Neural progenitor cell (in vitro differentiated cells): ENCODE results near the gene SPNS3. TPM values are rescaled to one million over a fixed set of nuclear protein-coding genes. Genes with fewer than 3 reads are reported as not detected.

Experiments used
- DNase-seq: peaks from one replicate; pipeline ENCODE4 v3.0.0-alpha.2; 2016; ENCODE audit warnings: low spot score
- H2AFZ ChIP-seq: fragments of 200-600 bp; sonication (generic); replicated peaks from 2 replicates; pipeline ENCODE4 v1.6.1; 2016; ENCODE audit warnings: antibody characterized with exemption
- H3F3A ChIP-seq: fragments of 200-600 bp; sonication (generic); 2 replicates; pipeline ENCODE4 v1.6.1; 2016; ENCODE audit warnings: antibody characterized with exemption, low read depth
- H3K27ac ChIP-seq: fragments of 200-600 bp; sonication (generic); 2 replicates; pipeline ENCODE4 v1.5.1; 2016; ENCODE audit warnings: mild to moderate bottlenecking
- H3K27me3 ChIP-seq: fragments of 200-600 bp; sonication (generic); 2 replicates; pipeline ENCODE4 v1.6.1; 2016; ENCODE audit warnings: mild to moderate bottlenecking, moderate library complexity
- H3K36me3 ChIP-seq: fragments of 200-600 bp; sonication (generic); 2 replicates; pipeline ENCODE4 v1.5.1; 2016
- H3K4me1 ChIP-seq: fragments of 200-600 bp; sonication (generic); 2 replicates; pipeline ENCODE4 v1.6.1; 2016; ENCODE audit warnings: mixed run types
- H3K4me2 ChIP-seq: fragments of 200-600 bp; sonication (generic); 2 replicates; pipeline ENCODE4 v1.6.1; 2016
- H3K4me3 ChIP-seq: fragments of 200-600 bp; sonication (generic); 2 replicates; pipeline ENCODE4 v1.5.1; 2016
- H3K79me2 ChIP-seq: fragments of 200-600 bp; sonication (generic); 2 replicates; pipeline ENCODE4 v1.6.1; 2016; ENCODE audit warnings: low read depth
- H3K9ac ChIP-seq: fragments of 200-600 bp; sonication (generic); 2 replicates; pipeline ENCODE4 v1.6.1; 2016
- H3K9me3 ChIP-seq: fragments of 200-600 bp; sonication (generic); 2 replicates; pipeline ENCODE4 v1.5.1; 2016; ENCODE audit warnings: low read depth
- H4K20me1 ChIP-seq: fragments of 200-600 bp; sonication (generic); 2 replicates; pipeline ENCODE4 v1.6.1; 2016; ENCODE audit warnings: low read depth
- H3K27ac Mint-ChIP-seq: 3 replicates; pipeline ENCODE4 v1.8.0; 2021; ENCODE audit warnings: mixed read lengths
- H3K27me3 Mint-ChIP-seq: 2 replicates; pipeline ENCODE4 v1.8.0; 2022; ENCODE audit warnings: low read depth, mild to moderate bottlenecking, inconsistent platforms, moderate library complexity, mixed read lengths; ENCODE audit not compliant: insufficient read depth
- H3K36me3 Mint-ChIP-seq: 3 replicates; pipeline ENCODE4 v1.8.0; 2021; ENCODE audit warnings: mixed read lengths
- H3K4me1 Mint-ChIP-seq: 3 replicates; pipeline ENCODE4 v1.8.0; 2021; ENCODE audit warnings: mixed read lengths
- H3K4me3 Mint-ChIP-seq: 3 replicates; pipeline ENCODE4 v1.8.0; 2021; ENCODE audit warnings: mild to moderate bottlenecking, moderate library complexity, mixed read lengths
- H3K9me3 Mint-ChIP-seq: 3 replicates; pipeline ENCODE4 v1.8.0; 2020; ENCODE audit warnings: mixed read lengths
- CTCF ChIP-seq: fragments of 200-600 bp; sonication (generic); IDR thresholded peaks from 2 replicates; pipeline ENCODE4 v1.5.1; 2017; ENCODE audit warnings: antibody characterized with exemption, mild to moderate bottlenecking
- EZH2 ChIP-seq: fragments of 200-600 bp; sonication (generic); IDR thresholded peaks from 2 replicates; pipeline ENCODE4 v1.6.1; 2017; ENCODE audit warnings: antibody characterized with exemption, mild to moderate bottlenecking, moderate library complexity
- EZH2phosphoT487 ChIP-seq: fragments of 200-600 bp; sonication (generic); IDR thresholded peaks from 2 replicates; pipeline ENCODE4 v1.6.1; 2017; ENCODE audit warnings: antibody characterized with exemption
- total RNA-seq: library from RNA; depleted of rRNA; stranded (reverse); fragments of >200 nt; gene quantifications from 2 replicates; pipeline ENCODE4 v1.2.3, GENCODE V29; 2015; ENCODE audit warnings: low replicate concordance

SPNS3 gene
- total RNA-seq, 1 donor from 2014 or later: not detected

- peaks cover 4% of the 10 kb centered on the region for H3K4me1 Mint-ChIP-seq
- no peak overlapping the region for H3K4me3 Mint-ChIP-seq
Observed at GRCh38 chr17:4440021-4440420, 6.3 kb downstream of the SPNS3 start.

DNA sequence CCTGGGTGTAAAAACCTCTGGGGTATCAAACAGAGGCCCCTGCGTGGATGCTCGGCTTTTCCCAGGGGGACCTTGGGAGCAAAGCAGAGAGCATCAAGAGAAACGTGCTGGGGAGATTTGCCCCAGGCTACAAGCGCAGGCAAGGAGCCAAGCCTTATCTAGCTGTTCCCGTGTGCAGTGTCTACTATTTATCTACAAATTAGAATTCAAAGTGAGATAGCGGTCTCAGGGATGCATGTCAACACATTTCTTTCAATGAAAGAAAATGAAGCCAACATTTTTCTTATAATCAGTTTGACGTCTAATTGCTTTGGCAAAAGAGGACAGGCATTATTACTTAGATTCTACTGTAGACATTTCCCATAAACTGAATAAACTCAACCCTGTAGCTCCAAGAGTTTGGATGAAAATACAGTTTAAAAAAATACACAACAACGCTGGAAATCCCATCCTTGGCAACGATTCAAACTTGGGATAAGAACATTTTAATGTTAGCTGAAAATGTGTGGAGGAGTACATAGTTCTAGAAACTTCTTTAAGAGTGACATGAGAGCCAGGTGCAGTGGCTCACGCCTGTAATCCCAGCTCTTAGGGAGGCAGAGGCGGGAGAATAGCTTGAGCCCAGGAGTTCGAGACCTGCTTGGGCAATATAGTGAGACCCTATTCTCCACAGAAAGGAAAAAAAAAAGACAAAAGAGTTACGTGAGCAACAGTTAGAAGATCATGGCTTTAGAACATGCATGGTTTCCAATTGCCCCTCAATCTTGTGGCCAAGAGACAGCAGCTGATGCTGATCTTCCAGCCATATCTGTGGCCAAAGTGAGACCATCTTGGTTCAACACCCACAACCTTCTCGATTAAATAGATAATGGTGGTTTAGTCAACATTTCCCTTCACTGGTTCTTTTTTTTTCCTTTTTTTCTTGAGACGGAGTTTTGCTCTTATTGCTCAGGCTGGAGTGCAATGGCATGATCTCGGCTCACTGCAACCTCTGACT is 7.2 kb downstream of the SPNS3 start:
- Histone ChIP-seq H3K36me3 (no peaks in the 10 kb centered on the region), H3F3A (no peaks in the 10 kb centered on the region), H3K79me2 (no peaks in the 10 kb centered on the region), H4K20me1 (no peaks in the 10 kb centered on the region), H3K9ac (no peak overlapping the region), H3K27me3 (no peaks in the 10 kb centered on the region), H2AFZ (no peak overlapping the region), H3K4me2 (no peak overlapping the region), H3K27ac (no peak overlapping the region), H3K9me3 (no peaks in the 10 kb centered on the region), H3K4me3 (no peak overlapping the region), H3K4me1 (no peaks in the 10 kb centered on the region)
- peaks cover 6% of the 10 kb centered on the region for H3K27me3 Mint-ChIP-seq
- H3K36me3 Mint-ChIP-seq: no peaks in the 10 kb centered on the region
- H3K27ac Mint-ChIP-seq: peak overlapping the region; percentile 46
- H3K9me3 Mint-ChIP-seq: no peaks in the 10 kb centered on the region
- DNase-seq: no peak
- H3K4me1 Mint-ChIP-seq: peaks cover 2% of the 10 kb centered on the region
- TF ChIP-seq EZH2 (no peak), CTCF (no peak), EZH2phosphoT487 (no peak)
- no peak overlapping the region for H3K4me3 Mint-ChIP-seq

More at GRCh38 chr17:4440021-4440420, 6.3 kb downstream of the SPNS3 start:
- Histone ChIP-seq H3F3A (no peaks in the 10 kb centered on the region), H2AFZ (no peak overlapping the region), H3K9ac (no peak overlapping the region), H3K9me3 (no peaks in the 10 kb centered on the region), H3K27me3 (no peaks in the 10 kb centered on the region), H3K4me3 (no peak overlapping the region), H3K36me3 (no peaks in the 10 kb centered on the region), H3K4me1 (no peaks in the 10 kb centered on the region), H4K20me1 (no peaks in the 10 kb centered on the region), H3K27ac (no peak overlapping the region), H3K4me2 (no peak overlapping the region), H3K79me2 (no peaks in the 10 kb centered on the region)
- H3K36me3 Mint-ChIP-seq: no peaks in the 10 kb centered on the region
- DNase-seq: no peak
- TF ChIP-seq EZH2phosphoT487 (no peak), CTCF (no peak), EZH2 (no peak)
- H3K27me3 Mint-ChIP-seq: peaks cover 9% of the 10 kb centered on the region
- no peaks in the 10 kb centered on the region for H3K9me3 Mint-ChIP-seq
- H3K27ac Mint-ChIP-seq: no peak overlapping the region

DNA sequence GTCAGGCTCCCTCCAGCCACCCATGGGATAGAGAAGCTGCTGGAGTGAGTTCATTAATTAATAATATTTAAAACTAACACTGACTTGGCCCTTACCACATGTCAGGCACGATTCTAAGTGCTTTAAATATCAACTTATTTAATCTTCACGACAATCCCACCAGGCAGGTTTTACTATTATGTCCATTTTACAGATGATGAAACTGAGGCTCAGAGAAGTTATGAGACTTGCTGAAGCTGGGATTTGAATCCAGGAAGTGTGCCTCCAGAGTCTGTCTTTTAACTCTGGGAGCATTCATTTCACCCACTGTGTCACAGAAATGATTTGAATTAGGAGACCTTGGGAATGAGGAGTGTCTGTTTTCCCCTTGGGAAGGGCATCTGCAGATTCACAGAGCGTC is 8.8 kb downstream of the SPNS3 start:
- DNase-seq: no peak
- no peak overlapping the region for H3K9ac ChIP-seq
- H3K4me1 ChIP-seq: no peaks in the 10 kb centered on the region
- no peak overlapping the region for H3K4me3 ChIP-seq
- H3K9me3 Mint-ChIP-seq: no peaks in the 10 kb centered on the region
- H3K4me1 Mint-ChIP-seq: peaks cover 2% of the 10 kb centered on the region
- H3K4me3 Mint-ChIP-seq: no peak overlapping the region
- no peaks in the 10 kb centered on the region for H3K36me3 ChIP-seq
- H3K4me2 ChIP-seq: no peak overlapping the region
- no peak overlapping the region for H3K27ac Mint-ChIP-seq
- no peaks in the 10 kb centered on the region for H3K9me3 ChIP-seq
- H2AFZ ChIP-seq: no peak overlapping the region
- TF ChIP-seq CTCF (no peak), EZH2 (no peak), EZH2phosphoT487 (no peak)
- peaks cover 6% of the 10 kb centered on the region for H3K27me3 Mint-ChIP-seq
- H3K27me3 ChIP-seq: no peaks in the 10 kb centered on the region
- no peaks in the 10 kb centered on the region for H3K79me2 ChIP-seq
- H3F3A ChIP-seq: no peaks in the 10 kb centered on the region
- no peak overlapping the region for H3K27ac ChIP-seq
- no peaks in the 10 kb centered on the region for H3K36me3 Mint-ChIP-seq
- H4K20me1 ChIP-seq: no peaks in the 10 kb centered on the region
